Stimulated activated CD8-positive, alpha-beta memory T cell treated with anti-CD3 and anti-CD28 coated beads, Interleukin-4, amount 100 ng/mL, for 4 hours (primary cell): ENCODE measurements around the gene PRDM11.
"Not testable (repeated sequence)": the region's sequence is repeated elsewhere in the genome, so short reads cannot be mapped to it uniquely, and the experiment has no call there.

Source experiments
- DNase-seq, 2 donors: peaks; one replicate each; pipeline ENCODE4 v3.0.0-alpha.2; 2020; ENCODE audit warnings: low read depth in 2 of 2, low spot score in 1 of 2

PRDM11 gene

DNA sequence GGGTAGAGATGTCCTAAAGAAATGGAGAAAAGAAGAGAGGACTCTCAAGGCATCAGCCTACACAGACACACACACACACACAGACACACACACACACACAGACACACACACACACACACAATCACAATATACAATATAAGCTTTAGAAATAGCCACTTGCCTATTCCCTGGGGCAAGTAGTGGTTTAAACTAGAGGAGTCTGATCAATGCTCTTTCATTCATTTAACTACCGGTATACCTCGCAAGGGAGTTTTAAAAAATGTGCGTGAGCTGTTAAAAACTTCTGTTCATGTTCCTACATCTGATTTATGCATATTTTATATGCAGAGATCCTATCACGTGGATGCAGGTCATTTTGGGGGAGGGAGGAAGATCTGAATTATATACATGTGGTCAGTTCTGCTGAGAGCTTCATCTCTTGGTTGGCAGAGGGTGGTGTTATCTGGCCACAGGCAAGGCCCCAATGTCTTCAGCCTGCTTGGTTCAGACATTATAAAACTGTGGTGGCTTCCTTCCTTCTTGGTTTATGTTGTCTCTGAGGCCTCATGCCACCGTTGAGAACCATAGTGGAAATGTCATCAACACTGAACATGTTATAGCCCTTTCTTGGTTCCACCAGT is 83.1 kb downstream of the PRDM11 start:
- DNase-seq: no peak

DNA sequence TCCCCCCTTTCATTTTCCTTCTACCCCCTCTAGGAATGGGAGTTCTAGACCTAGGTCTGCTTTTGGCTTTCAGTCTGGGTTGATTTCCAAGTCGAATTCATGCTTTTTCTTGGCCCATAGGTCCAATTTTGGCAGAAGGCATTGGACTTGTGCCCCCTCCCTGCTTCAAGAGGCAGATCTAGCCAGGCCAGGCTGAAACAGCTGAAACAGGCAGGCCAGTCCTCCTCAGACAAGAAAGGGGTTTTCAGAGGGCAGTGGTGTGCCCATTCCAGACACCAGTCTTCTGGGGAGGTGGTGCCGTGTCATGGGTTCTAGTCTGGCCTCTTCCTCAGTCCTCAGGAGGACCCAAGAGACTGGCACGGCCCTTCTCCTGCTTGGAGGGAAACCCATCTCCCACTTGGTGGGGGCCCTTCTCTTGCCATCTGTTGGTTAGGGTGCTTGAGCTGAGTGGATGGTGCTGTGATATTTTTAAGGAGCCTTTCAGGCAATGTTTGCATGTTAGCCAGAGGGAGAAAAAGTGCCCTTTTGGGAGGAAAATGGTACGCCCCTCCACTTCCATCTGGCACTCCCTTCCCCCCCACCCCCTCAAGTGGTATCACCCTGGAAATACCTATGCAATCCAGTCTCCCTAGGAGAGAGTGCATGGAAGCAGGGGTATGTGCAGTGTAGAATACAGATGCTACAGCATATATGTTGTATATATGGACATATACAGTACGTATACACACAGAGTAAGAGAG is 86.1 kb downstream of the PRDM11 start:
- DNase-seq: no peak

DNA sequence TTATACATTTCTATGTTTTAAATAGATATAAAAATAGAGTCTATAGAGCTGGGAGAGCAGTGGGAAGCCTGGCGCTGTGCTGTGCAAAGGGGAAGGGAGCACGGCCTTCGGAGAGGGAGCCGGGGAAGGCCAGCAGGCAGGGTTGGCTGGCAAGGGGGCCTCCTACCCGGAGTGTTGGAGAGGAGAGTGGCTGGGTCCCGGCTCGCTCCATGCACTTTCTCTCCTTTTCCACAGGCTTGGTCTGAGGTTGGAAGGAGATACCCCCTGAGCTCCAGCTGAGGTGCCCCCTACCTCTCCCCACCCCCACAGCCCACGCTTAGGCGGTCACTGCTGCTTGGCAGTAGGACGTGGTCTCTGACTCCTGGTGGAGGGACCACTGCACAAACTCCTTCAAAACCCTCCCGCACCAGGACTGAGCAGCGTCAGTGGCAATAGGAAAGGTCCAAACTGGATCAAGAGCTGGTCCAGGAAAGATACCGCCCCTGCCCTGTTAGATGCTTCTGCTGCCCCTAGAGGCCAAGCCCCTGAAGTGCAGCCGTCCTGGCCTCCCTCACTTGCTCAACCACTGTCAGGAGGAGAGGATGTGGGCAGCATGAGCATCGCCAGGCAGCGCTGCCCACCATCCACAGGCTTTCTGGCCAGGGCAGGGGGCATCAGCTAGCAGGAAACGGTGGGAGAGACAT is 86.8 kb downstream of the PRDM11 start:
- peak; percentile 18 to 24 for DNase-seq

DNA sequence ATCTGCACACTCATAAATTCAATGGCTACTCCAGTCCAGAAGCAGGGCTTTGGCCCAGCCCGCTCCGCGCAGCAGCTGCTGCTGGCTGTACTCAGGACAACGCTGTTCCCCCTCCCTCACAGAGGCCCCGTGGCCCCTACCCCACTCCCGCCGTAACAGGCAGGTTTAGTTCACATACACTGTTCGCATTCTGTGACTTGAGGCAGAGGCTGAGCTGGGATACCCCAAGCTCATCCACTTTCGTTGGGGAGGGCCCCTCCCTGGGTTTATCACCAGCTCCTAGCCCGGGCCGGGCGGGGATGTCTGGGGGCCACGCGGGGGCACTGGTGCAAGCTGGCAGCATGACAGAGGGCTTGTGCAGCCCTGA is 87.3 kb downstream of the PRDM11 start:
- DNase-seq: no peak

DNA sequence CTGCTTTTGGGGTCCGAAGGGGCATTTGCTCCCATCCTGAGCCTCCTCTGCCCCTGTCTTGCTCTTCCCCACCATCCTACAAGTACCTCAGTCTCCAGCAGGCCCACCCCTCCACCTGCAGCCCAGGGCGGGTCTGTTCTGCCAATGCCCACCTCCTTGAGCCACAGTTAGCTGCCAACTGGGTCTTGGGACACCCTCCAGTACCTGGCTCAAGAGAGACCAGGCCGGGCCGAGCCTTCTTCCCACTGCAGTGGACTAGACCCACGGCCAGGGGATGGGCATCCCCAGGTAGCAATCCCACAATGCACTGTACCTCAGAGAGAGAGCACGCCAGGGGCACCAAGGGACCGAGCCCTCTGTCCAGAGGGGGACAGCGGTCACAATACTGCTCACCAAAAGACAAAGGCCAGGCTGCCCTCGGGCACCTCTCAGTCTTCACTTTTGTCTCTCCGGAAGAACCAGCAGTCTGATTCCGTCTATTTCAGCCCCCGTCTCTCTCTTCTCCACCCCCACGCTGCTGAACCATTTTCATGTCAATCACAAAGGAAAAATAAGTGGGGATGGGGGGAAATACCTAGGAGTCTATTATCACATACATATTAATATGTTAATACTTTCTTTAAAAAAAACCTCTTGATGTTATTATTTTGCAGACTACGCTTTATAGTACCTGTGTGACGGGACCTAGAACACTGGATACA is 88.0 kb downstream of the PRDM11 start:
- DNase-seq: no peak

DNA sequence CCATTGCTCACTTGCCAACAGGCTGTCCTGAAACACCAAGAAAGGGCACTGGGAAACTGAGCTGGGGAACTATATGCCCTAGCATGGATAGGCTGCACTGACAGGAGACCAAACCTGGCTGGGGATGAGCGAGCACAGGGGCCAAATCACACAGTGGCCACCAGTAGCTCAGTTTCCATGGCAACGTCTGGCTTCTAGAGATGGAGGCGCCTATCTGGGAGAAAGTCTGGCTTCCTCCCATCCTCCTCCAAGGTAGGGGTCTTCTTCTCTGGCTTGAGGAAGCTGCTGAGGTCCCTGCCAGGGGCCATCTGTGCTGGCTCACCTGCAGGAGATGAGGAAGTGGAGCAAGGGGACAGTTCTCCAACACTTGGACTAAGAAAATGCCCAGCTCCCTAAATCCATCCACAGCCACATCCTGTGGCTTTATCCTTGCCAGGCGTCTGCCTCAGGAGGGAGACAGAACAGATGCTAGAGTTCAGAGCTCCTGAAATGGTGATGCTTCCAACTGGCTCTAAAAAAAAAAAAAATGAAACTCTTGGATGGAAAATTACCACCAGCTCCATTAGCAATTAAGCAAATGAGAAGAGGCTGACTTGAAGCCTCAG is 91.4 kb downstream of the PRDM11 start:
- no peak for DNase-seq

DNA sequence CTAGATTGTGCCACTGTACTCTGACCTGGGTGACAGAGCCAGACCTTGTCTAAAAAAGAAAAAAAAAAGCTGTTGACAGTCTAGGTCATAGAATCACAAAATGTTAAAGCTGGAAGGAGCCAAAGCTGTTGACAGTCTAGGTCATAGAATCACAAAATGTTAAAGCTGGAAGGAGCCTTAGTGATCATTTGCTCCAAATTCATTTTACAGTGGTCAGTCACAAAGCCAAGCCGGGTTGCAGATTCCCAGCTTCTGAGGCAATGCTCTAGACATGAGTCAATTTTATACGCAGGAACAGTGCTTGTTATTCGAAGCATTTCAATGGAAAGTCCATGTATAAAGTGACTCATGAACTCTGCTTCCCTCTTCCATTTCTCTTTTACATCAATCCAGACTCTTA is 92.3 kb downstream of the PRDM11 start:
- no peak for DNase-seq

DNA sequence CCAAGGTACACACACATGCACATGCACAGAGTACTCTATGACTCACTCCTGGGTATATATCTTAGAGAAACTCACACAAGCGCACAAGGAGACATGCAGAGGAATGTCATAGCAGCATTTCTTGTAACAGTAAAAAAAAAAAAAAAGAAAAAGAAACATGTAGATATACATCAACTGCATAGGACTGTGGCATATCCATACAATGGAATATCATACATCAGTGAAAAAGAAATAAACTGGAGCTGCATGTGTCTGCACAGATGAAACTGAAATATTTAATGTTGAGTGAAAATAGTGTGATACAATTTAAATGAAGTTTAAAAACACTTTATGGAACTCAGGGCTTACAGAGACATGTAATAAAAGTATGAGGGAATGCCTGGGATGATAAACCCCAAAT is 93.3 kb downstream of the PRDM11 start:
- DNase-seq: no peak

DNA sequence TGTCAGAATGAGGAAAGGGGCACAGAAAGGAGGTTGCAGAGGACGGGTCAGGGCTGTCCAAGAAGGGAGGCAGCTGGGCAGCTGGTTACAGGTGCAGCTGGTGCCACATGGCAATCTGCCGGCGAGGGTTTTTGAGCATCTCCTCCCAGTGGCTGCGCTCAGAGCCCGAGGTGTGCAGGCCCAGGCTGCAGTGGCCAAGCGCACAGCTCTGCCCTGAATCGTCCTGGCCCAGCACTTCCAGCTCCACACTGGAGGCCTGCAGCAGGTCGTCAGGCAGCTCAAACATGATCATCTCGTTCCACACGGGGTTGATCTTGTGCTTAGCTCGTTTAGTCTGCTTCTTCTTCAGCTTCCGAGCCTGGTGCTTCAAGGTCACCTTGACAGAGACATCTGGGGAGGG is 97.5 kb downstream of the PRDM11 start:
- no peak for DNase-seq

DNA sequence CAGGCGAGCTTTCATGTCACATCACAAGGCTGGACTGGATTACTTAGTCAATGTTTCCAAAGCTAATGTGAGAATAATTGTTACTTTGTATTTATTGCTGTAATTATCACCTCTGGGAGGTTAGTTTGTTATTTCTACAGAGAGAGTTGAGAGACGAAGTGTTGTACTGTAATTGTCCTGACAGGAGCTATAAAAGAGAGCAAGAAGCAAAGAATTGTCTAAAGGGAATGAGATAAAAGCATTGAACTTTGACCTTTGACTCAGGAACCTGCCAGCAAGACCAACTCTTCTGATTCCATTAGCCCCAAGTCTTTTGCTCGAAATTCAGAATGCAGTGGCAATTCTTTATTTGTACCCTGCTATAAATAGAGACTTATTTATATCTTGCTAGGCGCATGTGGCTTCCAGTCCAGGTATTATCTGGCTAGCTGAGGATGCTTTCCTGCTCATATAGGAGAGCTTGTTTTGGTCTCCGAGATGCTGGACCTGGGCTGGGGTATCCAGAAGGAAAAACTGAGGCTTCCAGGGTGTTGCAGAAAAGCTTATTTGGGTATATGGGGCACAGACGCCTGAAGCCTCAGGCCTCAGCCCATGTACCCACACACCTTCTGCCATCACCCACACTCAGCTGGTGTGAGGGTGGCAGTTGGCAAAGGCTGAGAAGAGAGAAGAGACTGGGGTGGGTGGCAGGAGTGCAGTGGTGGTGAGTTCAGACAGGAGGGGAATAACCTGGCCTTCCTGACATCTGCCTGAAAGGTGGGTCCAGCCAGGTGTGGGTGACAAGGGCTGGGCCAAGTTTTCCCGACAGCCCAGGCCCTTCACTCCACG is 99.0 kb downstream of the PRDM11 start:
- no peak for DNase-seq

DNA sequence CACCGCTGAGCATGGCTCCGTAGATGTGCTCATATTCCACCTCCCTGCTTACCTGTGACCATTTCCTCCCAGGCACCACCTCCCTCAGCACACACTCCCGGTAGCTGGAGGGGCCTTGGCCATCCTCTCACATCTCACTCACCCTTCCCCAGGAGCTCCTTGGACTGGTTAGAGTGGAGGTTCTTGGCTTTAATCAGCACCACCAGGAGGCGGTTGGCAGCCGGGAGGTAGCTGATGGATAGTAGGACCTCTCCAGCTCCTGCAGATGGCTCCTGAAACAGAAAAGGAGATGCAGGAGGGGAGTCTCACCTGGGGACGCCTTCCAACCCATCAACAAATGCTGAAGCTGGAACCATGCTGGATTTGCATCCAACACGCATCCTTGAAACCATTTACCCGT is 99.8 kb downstream of the PRDM11 start:
- no peak for DNase-seq

DNA sequence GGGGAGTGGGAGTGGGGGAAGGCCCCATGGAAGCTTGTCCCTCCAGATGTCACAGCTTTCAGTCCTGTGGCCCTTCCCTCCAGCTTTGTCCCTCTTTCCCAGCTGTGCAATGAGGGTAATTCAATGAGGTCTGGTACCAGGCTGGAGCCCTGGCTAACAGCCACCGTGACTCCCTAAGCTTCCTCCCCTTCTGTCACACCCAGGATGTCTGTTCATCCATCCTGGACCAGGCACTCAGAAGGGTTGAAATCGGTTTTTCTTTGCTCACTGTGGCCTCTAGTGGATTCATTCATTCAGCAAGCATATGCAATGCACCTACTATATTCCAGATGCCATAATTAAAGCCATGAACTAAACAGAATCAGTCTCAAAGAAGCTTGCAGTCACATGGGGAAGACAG is 101.0 kb downstream of the PRDM11 start:
- no peak for DNase-seq

DNA sequence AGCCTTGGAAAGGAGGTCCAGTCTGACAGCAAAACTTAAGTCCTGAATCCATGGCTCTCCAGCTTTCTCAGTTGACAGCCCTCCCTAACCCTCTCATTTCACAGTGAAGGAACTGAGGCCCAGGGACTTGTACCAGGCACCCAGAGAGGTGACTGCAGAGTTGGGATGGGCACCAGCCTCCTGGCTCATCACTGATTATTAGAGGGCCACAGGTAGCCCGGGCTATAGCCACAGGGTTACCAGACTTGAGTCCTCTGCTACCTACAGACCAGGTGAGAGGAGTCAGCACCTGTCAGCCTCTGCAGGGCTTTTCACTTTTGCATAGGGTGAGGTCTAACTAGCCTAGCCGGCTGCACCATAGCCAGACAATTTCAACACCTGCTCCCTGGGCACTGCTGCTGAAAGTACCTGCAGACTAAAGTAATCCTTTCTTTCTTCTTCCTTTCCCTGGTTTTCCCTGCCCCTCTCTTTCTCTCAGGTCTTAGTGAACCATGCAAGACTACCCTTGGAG is 102.1 kb downstream of the PRDM11 start:
- DNase-seq: no peak

DNA sequence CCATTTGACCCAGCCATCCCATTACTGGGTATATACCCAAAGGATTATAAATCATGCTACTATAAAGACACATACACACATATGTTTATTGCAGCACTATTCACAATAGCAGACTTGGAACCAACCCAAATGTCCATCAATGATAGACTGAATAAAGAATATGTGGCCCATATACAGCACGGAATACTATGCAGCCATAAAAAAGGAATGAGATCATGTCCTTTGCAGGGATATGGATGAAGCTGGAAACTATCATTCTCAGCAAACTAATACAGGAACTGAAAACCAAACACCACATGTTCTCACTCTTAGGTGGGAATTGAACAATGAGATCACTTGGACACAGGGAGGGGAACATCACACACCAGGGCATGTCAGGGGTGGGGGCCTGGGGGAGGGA is 102.9 kb downstream of the PRDM11 start:
- not testable (repeated sequence) for DNase-seq

DNA sequence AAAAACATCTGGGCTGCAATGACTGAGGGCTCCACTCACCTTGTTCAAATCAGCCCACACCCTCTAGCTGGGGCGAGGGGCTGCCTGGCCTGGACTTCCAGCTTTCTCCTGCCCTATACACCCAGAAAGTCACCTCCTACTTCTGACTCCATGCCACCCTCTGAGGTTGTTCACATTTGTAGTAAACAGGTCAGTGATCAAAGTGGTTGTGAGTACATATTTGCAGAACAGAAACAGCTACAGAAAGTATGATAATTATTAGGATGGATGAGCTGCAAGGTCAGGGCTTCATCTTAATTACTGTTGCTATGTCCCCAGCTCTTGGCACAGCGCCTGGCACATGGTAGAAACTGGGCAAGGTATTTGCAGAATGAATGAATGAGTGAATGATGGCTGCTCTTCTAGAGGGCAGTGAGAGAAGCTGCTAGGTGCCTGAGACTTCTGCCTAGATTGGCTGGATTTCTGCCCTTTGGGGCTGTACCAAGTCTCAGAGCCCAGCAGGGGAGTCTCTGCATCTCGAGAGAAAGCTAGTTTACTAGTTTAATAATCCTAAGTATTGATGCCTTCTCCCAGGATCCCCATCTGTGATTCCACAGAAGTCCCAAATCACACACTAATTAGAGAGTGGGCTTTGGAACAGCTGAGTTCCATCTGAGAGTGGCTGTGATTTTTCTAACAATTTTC is 103.7 kb downstream of the PRDM11 start:
- DNase-seq: no peak

DNA sequence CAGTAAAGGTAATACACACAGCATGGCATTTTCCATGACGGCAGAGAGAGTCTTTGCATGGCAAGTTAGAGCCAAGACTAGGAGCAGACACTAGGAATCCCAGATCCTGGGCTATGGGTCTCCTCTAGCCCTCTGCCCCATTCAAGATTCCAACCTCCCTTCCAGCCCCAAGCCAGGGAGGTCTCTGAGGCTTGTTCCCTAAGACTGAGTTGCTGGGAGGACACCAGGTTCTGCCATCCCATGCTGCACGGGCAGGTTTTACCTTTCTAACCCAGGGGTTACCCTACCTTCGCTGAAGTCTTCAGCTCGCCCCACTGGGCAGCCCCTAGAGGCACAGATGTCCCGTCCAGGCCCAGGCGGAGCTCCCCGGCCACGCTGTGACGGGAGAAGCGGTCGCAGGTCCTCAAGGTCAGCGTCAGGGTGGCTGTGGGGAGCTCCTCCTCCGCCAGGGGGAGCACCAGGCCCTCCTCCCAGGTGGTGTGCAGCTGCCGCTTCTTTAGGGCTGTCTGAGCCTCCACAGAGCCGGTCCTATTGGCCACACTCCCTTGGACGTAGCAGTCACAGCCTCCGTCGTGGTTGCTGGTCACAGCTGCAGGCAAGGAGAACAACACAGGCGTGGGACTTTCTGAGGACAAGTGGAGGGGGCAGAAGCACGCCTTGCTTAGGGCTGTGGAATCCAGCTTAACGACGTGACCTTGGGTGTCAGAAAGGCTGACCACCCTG is 105.9 kb downstream of the PRDM11 start:
- no peak for DNase-seq

DNA sequence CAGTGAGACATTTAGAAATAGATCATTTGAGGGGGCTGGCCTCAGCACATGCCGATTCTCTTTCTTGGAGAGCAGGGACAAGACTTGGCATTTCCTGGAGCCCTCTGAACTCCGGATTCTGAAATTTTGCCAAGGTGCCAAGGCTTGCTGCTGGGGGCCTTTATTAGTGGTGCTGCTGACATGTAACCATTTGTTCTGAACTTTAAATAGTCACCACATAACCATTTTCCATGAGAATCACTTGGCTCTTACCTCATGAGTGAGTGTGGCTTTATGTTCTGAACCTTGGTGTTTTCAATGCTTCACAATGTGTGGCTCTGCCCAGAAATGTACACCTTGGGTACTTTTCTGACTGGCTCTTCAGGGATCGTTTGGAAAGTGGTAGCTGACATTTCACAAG is 106.4 kb downstream of the PRDM11 start:
- no peak for DNase-seq

DNA sequence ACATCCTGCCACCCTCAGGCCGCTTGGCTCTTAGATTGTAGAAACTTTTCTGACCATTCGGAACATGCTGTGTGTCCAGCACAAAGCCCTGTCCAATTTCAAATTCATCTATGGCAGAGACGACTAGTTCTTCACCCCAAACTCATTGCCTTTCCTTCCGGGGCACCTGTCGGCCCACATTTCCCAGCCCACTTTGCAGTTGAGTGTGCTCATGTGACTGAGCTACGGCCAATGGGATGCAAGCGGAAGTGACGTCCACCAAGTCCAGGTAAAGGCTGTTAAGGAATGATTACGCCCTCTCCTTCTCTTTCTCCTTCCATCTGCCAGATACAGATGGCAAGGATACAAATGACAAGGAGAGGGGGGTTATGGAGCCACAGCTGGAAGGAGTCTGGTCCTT is 107.2 kb downstream of the PRDM11 start:
- no peak for DNase-seq

DNA sequence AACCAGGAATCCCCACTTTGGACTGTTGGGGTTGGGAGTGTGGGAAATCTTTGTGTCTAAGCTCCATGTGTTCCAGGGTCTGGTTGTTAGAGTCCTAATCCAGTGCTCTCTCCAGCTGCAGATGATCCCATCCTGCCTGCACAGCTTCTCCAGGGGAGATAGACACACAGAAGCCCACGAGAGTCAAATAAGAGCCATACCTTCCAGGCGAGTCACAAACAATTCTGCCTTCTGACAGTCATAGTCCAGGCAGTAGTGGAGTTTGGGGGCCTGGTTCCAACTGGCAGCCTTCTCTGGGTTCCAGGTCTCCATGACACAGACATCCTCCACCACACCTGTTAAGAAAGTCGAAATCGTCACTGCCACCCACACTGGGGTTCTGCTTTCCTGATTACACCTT is 107.6 kb downstream of the PRDM11 start:
- DNase-seq: no peak
